Dendritic cell treated with granulocyte-macrophage colony-stimulating factor and Interleukin-4, amounts not matched to agents 40 ng/mL and 50 ng/mL, for 4 days (primary cell): ENCODE measurements around the gene WRAP73.
A peak's percentile ranks its signal among the peaks of the same experiment; 100 is the strongest.

Experiments used
- H3K27ac Mint-ChIP-seq: one replicate; pipeline ENCODE4 v1.8.0; 2022; ENCODE audit warnings: mild to moderate bottlenecking, mixed read lengths
- H3K27me3 Mint-ChIP-seq: one replicate; pipeline ENCODE4 v1.8.0; 2022; ENCODE audit warnings: mild to moderate bottlenecking, mixed read lengths
- H3K36me3 Mint-ChIP-seq: one replicate; pipeline ENCODE4 v1.8.0; 2022; ENCODE audit warnings: low read depth, mixed read lengths
- H3K4me1 Mint-ChIP-seq: one replicate; pipeline ENCODE4 v1.8.0; 2022; ENCODE audit warnings: low read depth, mixed read lengths
- H3K4me3 Mint-ChIP-seq: one replicate; pipeline ENCODE4 v1.8.0; 2022; ENCODE audit warnings: mild to moderate bottlenecking, moderate library complexity, mixed read lengths
- H3K9me3 Mint-ChIP-seq: one replicate; pipeline ENCODE4 v1.8.0; 2022; ENCODE audit warnings: mixed read lengths
- intact Hi-C: fragments of 100-400 bp; cut with micrococcal nuclease; formaldehyde crosslinking; loops from one replicate; pipeline ENCODE4 v1.15.0; 2022

The WRAP73 gene

GRCh38 chr1:3677484-3677883 lies 27.6 kb upstream of the WRAP73 start:
- H3K4me1 Mint-ChIP-seq = peaks cover 51% of the 10 kb centered on the region
- H3K9me3 Mint-ChIP-seq = no peaks in the 10 kb centered on the region
- H3K27ac Mint-ChIP-seq = no peak overlapping the region
- H3K36me3 Mint-ChIP-seq = no peaks in the 10 kb centered on the region
- intact Hi-C loops = no loop called here
- H3K27me3 Mint-ChIP-seq = peaks cover 11% of the 10 kb centered on the region
- H3K4me3 Mint-ChIP-seq = no peak overlapping the region

DNA sequence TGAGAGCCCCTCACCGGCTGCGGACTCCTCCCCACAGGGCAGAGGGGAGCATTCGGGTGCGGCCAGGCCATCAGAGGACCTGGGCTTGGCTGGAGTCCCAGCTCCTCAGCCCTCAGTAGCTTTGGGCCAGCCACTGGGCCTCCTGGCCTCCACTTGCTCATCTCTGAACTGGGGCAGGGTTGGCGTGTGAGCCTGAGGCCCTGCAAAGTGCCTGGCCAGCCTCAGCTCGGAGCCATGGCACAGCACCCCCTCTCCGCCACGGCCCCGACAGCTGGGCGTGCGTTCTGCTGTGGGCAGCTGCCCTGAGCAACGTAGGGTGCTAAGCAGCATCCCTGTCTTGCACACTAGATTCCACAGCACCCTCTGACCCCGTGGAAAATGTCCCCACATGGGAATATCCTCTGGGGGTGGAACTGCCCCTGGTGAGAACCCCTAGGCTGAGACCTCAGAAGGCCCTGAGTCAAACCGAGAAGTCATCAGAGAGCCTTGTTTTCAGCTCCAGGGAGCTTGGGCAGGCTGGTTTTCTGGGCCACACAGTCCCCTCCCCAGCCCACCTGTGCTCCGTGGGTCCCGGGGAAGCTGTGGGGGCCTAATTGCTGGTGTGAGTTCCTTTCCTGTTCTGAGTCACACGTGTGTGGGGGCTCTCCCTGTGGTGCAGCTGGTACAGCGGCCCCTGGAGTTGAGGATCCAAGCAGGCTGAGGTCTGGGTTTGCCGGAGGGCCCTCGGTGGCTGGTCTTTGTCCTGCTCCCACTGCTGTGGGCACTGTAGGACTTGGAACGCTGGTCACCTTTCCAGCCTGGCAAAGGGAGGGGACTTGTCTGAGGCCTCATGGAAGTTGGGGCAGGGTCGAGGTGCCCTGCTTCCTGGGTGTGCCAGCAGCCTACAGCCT lies 26.9 kb upstream of the WRAP73 start:
- Mint-ChIP-seq H3K27me3 (peaks cover 14% of the 10 kb centered on the region), H3K4me3 (no peak overlapping the region), H3K27ac (no peak overlapping the region), H3K36me3 (no peaks in the 10 kb centered on the region), H3K9me3 (no peaks in the 10 kb centered on the region), H3K4me1 (peaks cover 56% of the 10 kb centered on the region)
- intact Hi-C loops = no loop called here

- H3K27ac Mint-ChIP-seq = peak overlapping the region; percentile 8
- peaks cover 60% of the 10 kb centered on the region for H3K4me1 Mint-ChIP-seq
- intact Hi-C loops = no loop called here
- H3K4me3 Mint-ChIP-seq = no peak overlapping the region
- no peaks in the 10 kb centered on the region for H3K36me3 Mint-ChIP-seq
- H3K9me3 Mint-ChIP-seq = no peaks in the 10 kb centered on the region
- peaks cover 21% of the 10 kb centered on the region for H3K27me3 Mint-ChIP-seq
Observed at GRCh38 chr1:3675436-3675835, 25.5 kb upstream of the WRAP73 start.

- intact Hi-C loops = no loop called here
- H3K36me3 Mint-ChIP-seq = no peaks in the 10 kb centered on the region
- H3K9me3 Mint-ChIP-seq = no peaks in the 10 kb centered on the region
- H3K27ac Mint-ChIP-seq = no peak overlapping the region
- peaks cover 64% of the 10 kb centered on the region for H3K4me1 Mint-ChIP-seq
- no peak overlapping the region for H3K4me3 Mint-ChIP-seq
- peaks cover 19% of the 10 kb centered on the region for H3K27me3 Mint-ChIP-seq
Observed at GRCh38 chr1:3674100-3675094, 24.5 kb upstream of the WRAP73 start.

GRCh38 chr1:3673381-3674099 lies 23.6 kb upstream of the WRAP73 start:
- Mint-ChIP-seq H3K9me3 (no peaks in the 10 kb centered on the region), H3K36me3 (no peaks in the 10 kb centered on the region), H3K27ac (no peak overlapping the region), H3K27me3 (peaks cover 18% of the 10 kb centered on the region), H3K4me3 (no peak overlapping the region), H3K4me1 (peaks cover 59% of the 10 kb centered on the region)
- intact Hi-C loops = no loop called here

DNA sequence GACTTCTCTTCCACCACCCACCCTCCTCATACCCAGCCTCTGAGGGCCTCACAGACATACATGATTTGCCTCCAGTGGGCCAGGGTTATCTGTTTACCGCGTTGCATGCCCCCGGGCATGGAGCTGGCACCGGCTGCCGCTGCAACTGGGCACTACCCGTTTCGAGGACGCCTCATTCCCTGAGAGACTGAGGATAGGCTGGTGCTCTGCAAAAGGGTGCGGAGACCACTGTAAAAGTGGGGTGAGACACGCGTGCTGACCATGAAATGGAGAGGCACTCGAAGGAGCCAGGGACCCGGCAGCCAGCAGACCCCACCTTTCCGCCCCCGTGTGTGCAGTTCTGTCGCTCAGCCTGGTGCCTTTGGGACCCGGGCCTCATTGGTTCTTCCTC lies 23.1 kb upstream of the WRAP73 start:
- H3K9me3 Mint-ChIP-seq = no peaks in the 10 kb centered on the region
- no peaks in the 10 kb centered on the region for H3K36me3 Mint-ChIP-seq
- intact Hi-C loops = no loop called here
- H3K4me1 Mint-ChIP-seq = peaks cover 59% of the 10 kb centered on the region
- no peak overlapping the region for H3K4me3 Mint-ChIP-seq
- H3K27ac Mint-ChIP-seq = no peak overlapping the region
- peaks cover 18% of the 10 kb centered on the region for H3K27me3 Mint-ChIP-seq

DNA sequence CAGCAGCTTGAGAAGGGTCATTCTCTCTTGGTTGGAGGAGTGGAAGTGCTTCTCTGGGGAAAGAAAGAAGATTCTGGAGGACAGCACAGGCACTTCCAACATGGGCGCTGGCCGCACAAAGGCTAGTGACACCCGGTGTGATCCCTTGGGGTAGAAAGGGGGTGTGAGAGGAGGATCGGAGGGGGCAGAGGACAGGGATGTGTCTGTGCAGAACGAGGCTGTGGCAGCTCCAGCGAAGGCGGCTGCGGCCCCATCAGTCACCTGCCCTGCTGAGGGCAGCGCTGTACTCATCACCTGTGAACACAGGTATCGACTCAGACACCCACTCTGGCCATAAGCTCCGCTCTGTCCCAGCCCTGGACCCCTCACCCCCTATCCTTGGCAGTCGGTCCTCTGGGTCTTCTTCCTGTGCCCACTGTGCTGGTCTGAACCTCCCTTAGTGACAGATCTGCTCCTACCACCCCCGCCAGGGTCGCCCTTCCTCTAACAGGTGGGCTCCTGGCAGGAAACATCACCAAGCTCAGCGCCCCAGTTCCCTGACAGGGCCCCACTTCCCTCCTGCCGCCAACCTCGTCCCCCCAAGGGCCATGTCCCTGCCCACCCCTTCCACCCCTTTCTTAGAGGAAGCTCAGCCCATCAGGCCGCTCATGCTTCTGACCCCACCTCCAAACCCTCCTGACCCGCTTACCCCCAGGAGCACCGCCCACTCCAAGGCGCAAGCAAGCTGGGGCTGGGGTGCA lies 22.5 kb upstream of the WRAP73 start:
- Mint-ChIP-seq H3K4me3 (no peak overlapping the region), H3K27me3 (peaks cover 18% of the 10 kb centered on the region), H3K9me3 (no peaks in the 10 kb centered on the region), H3K4me1 (peaks cover 57% of the 10 kb centered on the region), H3K36me3 (no peaks in the 10 kb centered on the region), H3K27ac (no peak overlapping the region)
- intact Hi-C loops = no loop called here

- Mint-ChIP-seq H3K27me3 (peaks cover 18% of the 10 kb centered on the region), H3K27ac (no peak overlapping the region), H3K9me3 (no peaks in the 10 kb centered on the region), H3K4me3 (no peak overlapping the region), H3K4me1 (peaks cover 55% of the 10 kb centered on the region), H3K36me3 (no peaks in the 10 kb centered on the region)
- intact Hi-C loops = no loop called here
Observed at GRCh38 chr1:3671371-3672180, 21.7 kb upstream of the WRAP73 start.

GRCh38 chr1:3670823-3671265 lies 20.9 kb upstream of the WRAP73 start:
- intact Hi-C loops = no loop called here
- no peak overlapping the region for H3K27ac Mint-ChIP-seq
- peaks cover 53% of the 10 kb centered on the region for H3K4me1 Mint-ChIP-seq

DNA sequence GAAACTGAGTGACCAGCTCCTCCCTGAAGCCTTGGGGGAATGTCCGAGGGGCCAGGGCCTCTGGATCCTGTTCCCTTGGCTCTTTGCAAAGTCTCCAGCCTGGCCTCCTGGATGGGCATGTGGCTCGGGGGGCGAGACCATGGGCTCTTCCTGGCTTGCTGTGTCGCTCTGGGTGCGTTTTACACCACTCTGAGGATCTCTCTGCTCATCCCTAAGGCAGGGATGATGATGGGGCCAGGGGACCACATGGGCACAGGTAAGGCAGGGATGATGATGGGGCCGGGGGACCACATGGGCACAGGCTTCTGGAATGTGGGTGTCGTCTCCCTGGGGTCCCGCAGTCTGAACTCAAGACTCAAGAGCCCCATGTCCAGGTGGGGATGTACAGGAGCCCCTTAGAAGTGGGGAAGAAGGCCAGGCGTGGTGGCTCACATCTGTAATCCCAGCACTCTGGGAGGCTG lies 20.1 kb upstream of the WRAP73 start:
- Mint-ChIP-seq H3K9me3 (no peaks in the 10 kb centered on the region), H3K4me3 (no peak overlapping the region), H3K27ac (no peak overlapping the region), H3K27me3 (peaks cover 18% of the 10 kb centered on the region), H3K4me1 (peaks cover 48% of the 10 kb centered on the region), H3K36me3 (no peaks in the 10 kb centered on the region)
- intact Hi-C loops = no loop called here

More at GRCh38 chr1:3670823-3671265, 20.9 kb upstream of the WRAP73 start:
- Mint-ChIP-seq H3K9me3 (no peaks in the 10 kb centered on the region), H3K27me3 (peaks cover 18% of the 10 kb centered on the region), H3K36me3 (no peaks in the 10 kb centered on the region), H3K4me3 (no peak overlapping the region)

GRCh38 chr1:3669421-3669821 lies 19.5 kb upstream of the WRAP73 start:
- H3K4me3 Mint-ChIP-seq = no peak overlapping the region
- no peaks in the 10 kb centered on the region for H3K9me3 Mint-ChIP-seq
- no peaks in the 10 kb centered on the region for H3K36me3 Mint-ChIP-seq
- peaks cover 48% of the 10 kb centered on the region for H3K4me1 Mint-ChIP-seq
- intact Hi-C loops = no loop called here
- H3K27me3 Mint-ChIP-seq = peaks cover 18% of the 10 kb centered on the region
- no peak overlapping the region for H3K27ac Mint-ChIP-seq

DNA sequence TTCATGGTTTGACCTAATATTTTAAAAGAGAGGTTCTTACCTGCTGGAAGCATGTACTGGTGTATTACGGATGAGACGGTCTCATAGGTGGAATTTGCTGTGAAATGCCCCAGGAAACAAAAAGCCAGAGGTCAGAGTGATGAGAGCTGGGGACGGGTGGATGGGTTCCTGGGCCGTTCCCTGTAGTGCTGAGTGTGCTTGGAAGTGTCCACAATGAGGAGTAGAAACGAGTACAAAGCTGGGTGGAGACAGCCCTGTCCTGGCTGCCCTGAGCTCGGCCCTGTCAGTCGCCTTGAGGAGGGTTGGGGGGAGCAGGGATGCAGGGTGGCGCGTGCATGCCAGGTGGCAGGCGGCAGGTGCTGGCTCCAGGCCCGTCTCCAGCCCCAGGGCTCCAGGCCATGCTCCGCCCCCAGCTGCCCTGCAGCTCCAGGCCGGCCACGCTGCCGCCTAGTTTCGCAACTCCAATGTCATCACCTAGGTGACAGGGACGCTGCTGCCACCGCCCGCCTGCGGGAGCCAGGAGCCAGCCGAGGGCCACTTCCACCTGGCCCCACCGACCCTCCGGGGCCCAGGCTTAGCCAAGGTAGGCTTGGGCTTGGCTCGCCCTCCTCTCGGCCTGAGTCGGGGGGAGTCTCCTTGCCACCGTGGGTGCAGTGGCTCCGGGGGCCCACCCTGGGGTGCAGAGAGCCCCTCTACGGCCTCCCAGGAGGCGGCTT lies 18.8 kb upstream of the WRAP73 start:
- H3K36me3 Mint-ChIP-seq = no peaks in the 10 kb centered on the region
- peaks cover 18% of the 10 kb centered on the region for H3K27me3 Mint-ChIP-seq
- peaks cover 48% of the 10 kb centered on the region for H3K4me1 Mint-ChIP-seq
- intact Hi-C loops = no loop called here
- no peak overlapping the region for H3K27ac Mint-ChIP-seq
- H3K4me3 Mint-ChIP-seq = no peak overlapping the region
- no peaks in the 10 kb centered on the region for H3K9me3 Mint-ChIP-seq
